NCI-H2196 (cell line): ENCODE data around the gene SLC25A4.
A peak's percentile ranks its signal among the peaks of the same experiment; 100 is the strongest.
"Not testable (repeated sequence)": the region's sequence is repeated elsewhere in the genome, so short reads cannot be mapped to it uniquely, and the experiment has no call there.

ENCODE experiments used
- DNase-seq: peaks from one replicate; lab custom pipeline; 2025; ENCODE audit not compliant: unreplicated experiment; lab: John Stamatoyannopoulos, UW

The SLC25A4 gene

GRCh38 chr4:185171373-185172071 is 28.5 kb downstream of the SLC25A4 start:
- no peak for DNase-seq

- no peak for DNase-seq
Observed at GRCh38 chr4:185179488-185179887, 36.4 kb downstream of the SLC25A4 start.

- no peak for DNase-seq
Observed at GRCh38 chr4:185182239-185182638, 39.2 kb downstream of the SLC25A4 start.

GRCh38 chr4:185183622-185184281 is 40.7 kb downstream of the SLC25A4 start:
- DNase-seq: peak; percentile 76

- no peak for DNase-seq
Observed at GRCh38 chr4:185186769-185187168, 43.7 kb downstream of the SLC25A4 start.

DNA sequence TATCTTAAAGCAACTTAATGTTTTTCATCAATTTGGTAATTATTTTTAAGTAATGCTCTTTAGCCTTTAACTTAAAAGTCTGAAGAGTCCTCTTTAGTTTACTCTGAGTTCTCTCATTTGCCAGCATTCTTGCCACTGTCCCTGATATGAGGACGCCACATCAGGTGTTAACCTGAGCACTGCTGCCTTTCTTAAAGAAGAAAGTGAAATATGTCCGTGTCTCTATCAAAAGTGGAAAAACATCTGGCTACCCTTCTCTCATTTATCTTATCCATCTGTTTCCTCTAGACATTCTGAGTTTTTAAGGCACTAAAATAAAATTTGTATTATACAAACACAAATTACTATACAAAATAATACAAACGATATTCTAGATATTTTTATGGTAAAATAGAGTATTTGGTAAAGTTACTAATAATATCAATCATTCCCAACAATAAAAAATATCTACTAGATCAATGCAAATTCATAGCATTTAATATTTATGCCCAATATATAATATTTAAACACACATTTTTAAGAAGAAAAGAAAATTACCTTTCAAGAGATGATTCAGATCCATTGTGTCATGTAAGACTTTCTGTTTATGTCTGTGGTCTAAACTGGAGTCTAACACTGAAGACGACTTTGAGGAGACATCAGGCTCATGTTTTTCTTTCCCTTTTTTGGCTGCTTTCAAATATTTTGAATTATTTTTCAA is 46.7 kb downstream of the SLC25A4 start:
- no peak for DNase-seq

DNA sequence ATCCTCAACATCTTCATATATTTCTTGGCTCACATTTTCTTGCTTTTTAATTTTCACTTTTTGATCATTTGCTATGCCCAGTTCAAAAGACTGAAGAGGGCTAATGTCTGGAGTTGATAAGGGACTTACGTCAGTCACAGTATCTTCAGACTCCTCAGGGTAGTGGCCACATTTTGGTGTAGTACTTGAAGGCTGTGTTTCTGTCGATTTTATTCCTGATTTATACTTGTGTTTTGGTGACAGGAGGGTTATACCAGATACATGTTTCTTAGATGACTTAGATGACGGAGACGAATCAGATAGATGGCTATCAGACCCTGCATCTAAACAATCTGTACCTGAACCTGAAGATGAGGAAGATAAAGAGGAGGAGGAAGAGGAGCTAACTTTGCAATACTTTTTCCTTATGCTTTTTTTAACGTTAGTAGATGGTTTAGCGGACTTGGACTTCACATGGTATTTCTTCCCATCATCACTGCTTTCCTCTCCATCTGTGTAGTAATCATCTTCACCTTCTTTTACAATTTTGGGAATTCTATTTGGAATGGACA is 47.3 kb downstream of the SLC25A4 start:
- DNase-seq: no peak

GRCh38 chr4:185192059-185192458 is 49.0 kb downstream of the SLC25A4 start:
- no peak for DNase-seq

DNA sequence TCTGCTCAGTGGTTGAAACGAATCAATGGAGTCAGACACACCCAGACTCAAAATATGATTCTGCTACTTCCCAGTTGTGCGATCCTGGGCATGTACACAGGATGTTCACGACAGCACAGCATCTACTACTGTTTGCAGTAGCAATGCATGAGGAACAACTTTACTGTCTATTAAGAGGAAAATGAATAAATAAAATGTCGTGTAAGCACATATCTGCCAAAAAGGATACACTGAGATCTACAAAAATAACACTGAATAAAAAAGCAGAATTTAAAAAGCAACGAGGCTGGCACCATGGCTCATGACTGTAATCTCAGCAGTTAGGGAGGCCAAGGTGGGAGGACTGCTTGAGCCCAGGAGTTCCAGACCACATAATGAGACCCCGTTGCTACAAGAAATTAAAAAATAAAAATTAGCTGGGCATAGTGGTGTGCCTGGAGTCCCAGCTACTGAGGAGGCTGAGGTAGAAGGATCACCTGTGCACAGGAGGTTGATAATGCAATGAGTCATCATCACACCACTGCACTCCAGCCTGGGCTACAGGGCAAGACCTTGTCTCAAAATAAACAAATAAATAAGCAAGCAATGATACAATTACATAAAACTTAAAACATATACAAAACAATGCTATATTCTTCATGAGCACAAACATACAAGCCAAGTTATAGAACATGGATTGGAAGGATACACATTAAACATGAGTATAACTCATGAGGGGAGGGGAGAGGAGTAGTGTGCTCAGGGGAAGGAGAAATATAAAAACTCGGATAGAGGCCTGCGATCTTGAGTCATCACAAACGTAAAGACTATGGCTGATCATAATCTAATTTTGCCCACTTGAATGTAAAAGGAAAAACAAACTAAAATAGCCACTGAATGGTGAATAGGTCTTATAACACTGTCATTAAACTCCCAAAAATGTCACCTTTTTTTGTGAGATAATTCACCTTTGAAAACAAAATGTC is 52.1 kb downstream of the SLC25A4 start:
- DNase-seq: no peak

- DNase-seq: no peak
Observed at GRCh38 chr4:185196437-185196836, 53.4 kb downstream of the SLC25A4 start.

DNA sequence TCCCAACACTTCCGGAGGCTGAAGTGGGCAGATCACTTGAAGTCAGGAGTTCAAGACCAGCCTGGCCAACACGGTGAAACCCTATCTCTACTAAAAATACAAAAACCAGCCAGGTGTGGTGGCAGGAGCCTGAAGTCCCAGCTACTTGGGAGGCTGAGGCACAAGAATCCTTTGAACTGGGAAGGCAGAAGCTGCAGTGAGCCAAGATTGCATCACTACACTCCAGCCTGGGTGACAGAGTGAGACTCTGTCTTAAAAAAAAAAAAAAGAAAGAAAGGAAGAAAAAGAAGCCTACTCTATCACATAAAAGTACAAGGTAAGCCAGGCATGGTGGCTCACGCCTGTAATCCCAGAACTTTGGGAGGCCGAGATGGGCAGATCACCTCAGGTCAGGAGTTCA is 55.1 kb downstream of the SLC25A4 start:
- not testable (repeated sequence) for DNase-seq
